ENCODE data around the gene RAD51D.
"Not testable (repeated sequence)": the region's sequence is repeated elsewhere in the genome, so short reads cannot be mapped to it uniquely, and the experiment has no call there.

Gene RAD51D

GRCh38 chr17:35141681-35142466 is 22.2 kb upstream of the RAD51D start, which contains the start of gene NLE1:
Gene NLE1 (minus strand): TSS chr17:35142303. CDS start chr17:35142275, 28 bp downstream.
- DNase-seq: no peak

GRCh38 chr17:35138218-35138617 is 18.6 kb upstream of the RAD51D start:
- no peak for DNase-seq

- DNase-seq: no peak
Observed at GRCh38 chr17:35135322-35135721, 15.7 kb upstream of the RAD51D start.

- no peak for DNase-seq
Observed at GRCh38 chr17:35132816-35133550, 13.3 kb upstream of the RAD51D start.

- DNase-seq: no peak
Observed at GRCh38 chr17:35132099-35132498, 12.4 kb upstream of the RAD51D start.

- no peak for DNase-seq
Observed at GRCh38 chr17:35130392-35130791, 10.7 kb upstream of the RAD51D start.

- no peak for DNase-seq
Observed at GRCh38 chr17:35129973-35130351, 10.3 kb upstream of the RAD51D start.

GRCh38 chr17:35129154-35129972 is 9.7 kb upstream of the RAD51D start:
- no peak for DNase-seq

GRCh38 chr17:35127751-35128514 is 8.3 kb upstream of the RAD51D start:
- DNase-seq: no peak

- no peak for DNase-seq
Observed at GRCh38 chr17:35121315-35121714, 1.7 kb upstream of the RAD51D start, which contains the start of gene FNDC8. Gene FNDC8 (plus strand): TSS chr17:35121615. CDS start chr17:35121694, 79 bp downstream.

GRCh38 chr17:35117984-35118383 is 1.7 kb downstream of the RAD51D start:
- DNase-seq: no peak

GRCh38 chr17:35116845-35117244 is 2.8 kb downstream of the RAD51D start:
- DNase-seq: no peak

GRCh38 chr17:35110791-35111190 is 8.9 kb downstream of the RAD51D start:
- DNase-seq: not testable (repeated sequence)

GRCh38 chr17:35104844-35105450 is 14.7 kb downstream of the RAD51D start:
- no peak for DNase-seq

- no peak for DNase-seq
Observed at GRCh38 chr17:35103271-35103670, 16.4 kb downstream of the RAD51D start.

GRCh38 chr17:35101725-35102124 is 17.9 kb downstream of the RAD51D start:
- no peak for DNase-seq

GRCh38 chr17:35101036-35101435 is 18.6 kb downstream of the RAD51D start:
- no peak for DNase-seq

GRCh38 chr17:35099908-35100307 is 19.8 kb downstream of the RAD51D start:
- DNase-seq: peak; percentile 58

GRCh38 chr17:35097776-35098175 is 21.9 kb downstream of the RAD51D start:
- DNase-seq: no peak

GRCh38 chr17:35095741-35096140 is 23.9 kb downstream of the RAD51D start:
- DNase-seq: no peak

GRCh38 chr17:35094902-35095301 is 24.8 kb downstream of the RAD51D start:
- DNase-seq: no peak

GRCh38 chr17:35090707-35091106 is 29.0 kb downstream of the RAD51D start:
- not testable (repeated sequence) for DNase-seq

Data from NCI-H1417 treated with DMSO at 0.1 percent for 48 hours (cell line).